Peyer's patch (tissue), 4 donors: ENCODE data around the gene TRMT2A. TPM values are rescaled to one million over a fixed set of nuclear protein-coding genes. Genes with fewer than 3 reads are reported as not detected.

ENCODE experiments used
- DNase-seq, 3 donors: peaks; one replicate each; pipeline ENCODE4 v3.0.0-alpha.2; 2017 to 2019
- H3K27ac ChIP-seq, 4 donors: fragments of 200-600 bp; sonication (generic); one replicate each; pipeline ENCODE4 v1.5.1; 2016 to 2019
- H3K27me3 ChIP-seq, 2 donors: fragments of 200-600 bp; sonication (generic); one replicate each; pipeline ENCODE4 v1.5.1; 2019
- H3K36me3 ChIP-seq, 3 donors: fragments of 200-600 bp; sonication (generic); one replicate each; pipeline ENCODE4 v1.5.1; 2016 to 2019
- H3K4me1 ChIP-seq, 4 donors: fragments of 200-600 bp; sonication (generic); one replicate each; pipeline ENCODE4 v1.5.1; 2016 to 2019
- H3K4me3 ChIP-seq, 4 donors: fragments of 200-600 bp; sonication (generic); 1 replicate in 3 of 4; 2 replicates in 1 of 4; pipeline ENCODE4 v1.5.1; 2016 to 2019; ENCODE audit warnings: mild to moderate bottlenecking in 1 of 4
- H3K9me3 ChIP-seq, 4 donors: fragments of 200-600 bp; sonication (generic); one replicate each; pipeline ENCODE4 v1.5.1; 2016 to 2019; ENCODE audit warnings: mild to moderate bottlenecking in 1 of 4
- POLR2A ChIP-seq, 2 donors: fragments of 450-650 bp; IDR thresholded peaks; one replicate each; pipeline ENCODE4 v1.5.1; 2017; ENCODE audit warnings: antibody characterized with exemption in 2 of 2, mild to moderate bottlenecking in 2 of 2, moderate library complexity in 2 of 2
- total RNA-seq, 4 donors: library from RNA; depleted of rRNA; stranded (reverse); fragments of >200 nt; gene quantifications; one replicate each; pipeline ENCODE4 v1.1.0, GENCODE V29; 2016
- TF ChIP-seq, protein P1 (sequence below), 6 experiments: fragments of 450-650 bp in 4 of 6; fragments of 200-600 bp in 2 of 6; sonication (generic) in 1 of 6; IDR thresholded peaks; one replicate each; pipeline ENCODE4 v1.5.1; 2017 to 2019; ENCODE audit warnings: antibody characterized with exemption in 6 of 6, mild to moderate bottlenecking in 3 of 6, moderate library complexity in 1 of 6

TRMT2A gene
- total RNA-seq, 4 donors from 2014 or later = 26.8 to 134 (median 86.9) TPM

DNA sequence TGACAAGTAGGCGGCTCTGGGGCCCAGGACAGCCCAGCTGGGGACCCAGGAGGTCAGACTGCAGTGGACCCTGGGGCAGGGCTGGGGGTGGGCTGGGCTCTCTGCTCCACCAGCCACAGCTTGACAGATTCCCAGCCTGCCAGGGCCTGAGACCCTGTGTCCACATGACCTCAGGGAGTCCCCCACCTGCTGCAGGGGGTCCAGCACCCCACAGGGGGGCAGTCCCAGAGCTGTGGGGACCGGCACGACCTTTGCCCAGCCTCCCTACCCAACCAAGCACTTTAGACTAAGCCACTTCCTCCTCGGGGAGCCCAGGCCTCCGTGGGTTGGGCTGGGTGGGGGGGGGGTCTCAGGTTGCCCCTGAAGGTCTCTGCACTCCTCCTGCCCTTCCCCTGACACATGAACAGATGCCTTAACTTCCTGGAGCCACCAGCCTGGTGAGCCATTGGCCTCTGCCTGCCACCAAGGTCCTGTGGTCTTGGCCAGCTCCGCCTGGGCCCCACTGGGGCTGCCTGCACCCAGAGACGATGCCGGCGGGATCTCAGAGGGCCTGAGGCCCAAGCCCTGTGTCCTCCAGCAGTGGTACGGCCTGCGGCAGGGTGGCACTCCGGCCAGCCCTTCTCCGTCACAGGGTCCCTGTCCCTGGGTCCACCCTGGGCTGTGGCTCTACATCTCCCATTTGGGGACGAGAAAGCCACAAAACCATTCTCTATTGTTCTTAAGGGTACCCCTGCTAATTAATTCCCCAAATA, 30.4 kb upstream of the TRMT2A start:
- Histone ChIP-seq H3K4me1 (no peaks in the 10 kb centered on the region), H3K27ac (no peak overlapping the region), H3K27me3 (no peaks in the 10 kb centered on the region), H3K9me3 (no peaks in the 10 kb centered on the region), H3K36me3 (no peaks in the 10 kb centered on the region), H3K4me3 (no peak overlapping the region)
- DNase-seq = no peak
- TF ChIP-seq, protein P1, sequence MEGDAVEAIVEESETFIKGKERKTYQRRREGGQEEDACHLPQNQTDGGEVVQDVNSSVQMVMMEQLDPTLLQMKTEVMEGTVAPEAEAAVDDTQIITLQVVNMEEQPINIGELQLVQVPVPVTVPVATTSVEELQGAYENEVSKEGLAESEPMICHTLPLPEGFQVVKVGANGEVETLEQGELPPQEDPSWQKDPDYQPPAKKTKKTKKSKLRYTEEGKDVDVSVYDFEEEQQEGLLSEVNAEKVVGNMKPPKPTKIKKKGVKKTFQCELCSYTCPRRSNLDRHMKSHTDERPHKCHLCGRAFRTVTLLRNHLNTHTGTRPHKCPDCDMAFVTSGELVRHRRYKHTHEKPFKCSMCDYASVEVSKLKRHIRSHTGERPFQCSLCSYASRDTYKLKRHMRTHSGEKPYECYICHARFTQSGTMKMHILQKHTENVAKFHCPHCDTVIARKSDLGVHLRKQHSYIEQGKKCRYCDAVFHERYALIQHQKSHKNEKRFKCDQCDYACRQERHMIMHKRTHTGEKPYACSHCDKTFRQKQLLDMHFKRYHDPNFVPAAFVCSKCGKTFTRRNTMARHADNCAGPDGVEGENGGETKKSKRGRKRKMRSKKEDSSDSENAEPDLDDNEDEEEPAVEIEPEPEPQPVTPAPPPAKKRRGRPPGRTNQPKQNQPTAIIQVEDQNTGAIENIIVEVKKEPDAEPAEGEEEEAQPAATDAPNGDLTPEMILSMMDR (IDR thresholded peaks at IDR 0.05) = no peak
- TF ChIP-seq POLR2A (IDR thresholded peaks at IDR 0.05) = no peak

DNA sequence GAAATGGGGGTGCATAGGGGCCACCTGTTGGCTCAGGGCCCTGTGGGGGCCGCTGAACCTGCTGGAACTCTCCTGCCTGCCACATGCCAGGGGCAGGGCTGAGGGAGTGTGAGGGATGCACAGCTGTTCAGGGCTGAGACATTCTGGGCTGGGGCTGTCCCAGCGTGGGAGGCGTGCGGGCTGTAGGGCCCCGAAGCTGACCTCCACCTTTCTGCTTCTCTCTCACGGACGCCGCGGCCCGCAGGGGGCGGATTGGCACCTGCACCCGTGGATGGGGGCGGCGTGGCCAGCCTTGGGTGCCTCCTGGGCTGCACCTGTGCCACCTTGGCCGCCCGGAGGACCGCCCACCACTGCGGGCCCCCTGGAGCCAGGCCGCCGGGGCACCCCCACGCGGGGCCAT, 29.8 kb upstream of the TRMT2A start:
- TF ChIP-seq, protein P1 (IDR thresholded peaks at IDR 0.05) = no peak
- TF ChIP-seq POLR2A (IDR thresholded peaks at IDR 0.05) = no peak
- DNase-seq = no peak
- no peaks in the 10 kb centered on the region for H3K9me3 ChIP-seq
- H3K4me1 ChIP-seq = no peaks in the 10 kb centered on the region
- no peaks in the 10 kb centered on the region for H3K27me3 ChIP-seq
- H3K36me3 ChIP-seq = no peaks in the 10 kb centered on the region
- H3K4me3 ChIP-seq = no peak overlapping the region
- no peak overlapping the region for H3K27ac ChIP-seq

DNA sequence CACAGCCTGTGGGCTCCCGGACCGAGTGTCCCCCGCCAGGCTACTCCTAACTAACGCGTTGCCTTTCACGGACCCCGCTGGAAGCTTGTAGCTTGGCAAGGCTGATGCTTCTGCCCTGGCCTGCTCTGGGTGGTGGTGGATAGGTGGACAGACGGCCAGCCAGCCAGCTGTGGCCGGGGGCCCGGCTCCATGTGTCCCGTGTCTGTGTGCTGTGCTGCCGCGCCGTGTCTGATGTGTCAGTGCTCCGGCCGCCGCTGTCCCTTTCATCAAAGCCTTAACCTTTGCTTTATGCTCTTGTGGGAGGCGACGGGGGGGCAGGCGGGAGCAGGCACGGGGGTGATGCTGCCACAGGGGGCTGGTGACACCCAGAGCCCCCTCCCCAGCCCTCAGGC, 28.8 kb upstream of the TRMT2A start:
- DNase-seq = no peak
- Histone ChIP-seq H3K36me3 (no peaks in the 10 kb centered on the region), H3K4me1 (no peaks in the 10 kb centered on the region), H3K9me3 (no peaks in the 10 kb centered on the region), H3K27ac (no peak overlapping the region), H3K4me3 (no peak overlapping the region), H3K27me3 (no peaks in the 10 kb centered on the region)
- no peak for TF ChIP-seq POLR2A (IDR thresholded peaks at IDR 0.05)
- TF ChIP-seq, protein P1 (IDR thresholded peaks at IDR 0.05) = no peak

DNA sequence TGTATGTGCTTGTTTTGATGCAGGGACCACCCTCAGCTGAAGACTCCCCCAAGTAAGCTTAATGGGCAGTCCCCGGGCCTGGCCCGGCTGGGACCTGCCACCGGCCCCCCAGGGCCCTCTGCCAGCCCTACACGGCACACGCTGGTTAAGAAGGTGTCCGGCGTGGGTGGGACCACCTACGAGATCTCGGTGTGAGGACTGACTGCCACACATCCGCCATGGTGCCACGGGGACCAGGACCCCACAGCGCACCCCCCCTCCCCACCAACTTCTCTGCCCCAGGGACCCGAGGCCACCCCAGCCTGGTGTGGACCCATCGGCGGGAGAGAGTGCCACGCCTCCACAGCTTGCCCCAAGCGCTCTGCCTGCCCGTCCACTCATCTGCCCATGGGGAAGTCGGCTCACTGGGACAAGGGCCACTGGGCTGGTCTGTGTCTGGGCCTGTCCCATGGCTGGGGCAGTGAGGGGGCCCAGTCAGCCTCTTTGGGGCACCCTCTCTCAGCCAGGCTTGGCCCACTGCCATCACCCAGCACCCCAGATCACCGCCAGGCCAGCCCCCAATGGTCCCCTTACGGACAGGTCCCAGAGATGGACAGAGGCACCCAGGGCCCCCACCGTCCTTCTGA, 28.3 kb upstream of the TRMT2A start:
- Histone ChIP-seq H3K4me3 (no peak overlapping the region), H3K4me1 (no peaks in the 10 kb centered on the region), H3K36me3 (peaks cover 0 to under 1% (median 0%) of the 10 kb centered on the region in 3 donors), H3K27me3 (no peaks in the 10 kb centered on the region), H3K27ac (no peak overlapping the region), H3K9me3 (no peaks in the 10 kb centered on the region)
- no peak for DNase-seq
- TF ChIP-seq, protein P1 (IDR thresholded peaks at IDR 0.05) = no peak
- TF ChIP-seq POLR2A (IDR thresholded peaks at IDR 0.05) = no peak

DNA sequence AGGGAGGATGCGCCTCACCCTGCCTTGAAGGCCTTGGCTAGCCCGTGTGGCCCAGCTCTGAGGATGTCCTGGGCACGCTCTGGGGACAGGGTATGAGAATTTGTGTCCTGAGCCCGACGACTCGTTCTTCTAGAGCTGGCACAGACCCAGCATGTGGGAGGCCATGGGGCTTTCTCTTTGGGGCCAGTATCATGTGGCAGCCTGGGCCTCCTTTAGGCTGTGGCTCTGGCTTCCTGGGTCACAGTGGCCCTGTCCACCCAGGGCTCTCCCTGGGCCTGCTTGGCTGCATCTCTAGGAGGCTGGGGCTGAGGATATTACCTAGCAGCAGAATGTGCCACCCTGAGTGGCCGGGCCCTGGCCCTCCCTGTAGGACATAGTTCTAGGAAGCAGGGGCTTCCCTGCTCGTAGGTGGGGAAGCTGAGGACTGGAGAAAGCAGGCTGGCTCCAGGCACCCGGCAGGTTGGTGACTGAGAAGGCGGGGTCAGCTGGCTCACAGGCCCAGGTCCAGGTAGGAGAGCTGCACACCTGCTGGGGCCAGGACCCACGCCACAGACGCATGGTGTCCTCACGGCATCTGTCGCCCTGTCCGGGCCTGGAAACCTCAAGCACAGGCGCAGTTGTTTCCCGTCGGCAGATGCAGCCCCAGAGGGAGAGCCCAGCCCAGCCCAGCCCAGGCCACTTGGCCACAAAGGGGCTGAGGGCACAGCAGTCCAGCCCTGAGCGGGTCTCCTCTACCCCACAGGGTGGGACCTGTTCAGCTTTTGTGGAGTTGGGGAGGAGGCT, 27.0 kb upstream of the TRMT2A start:
- Histone ChIP-seq H3K9me3 (no peaks in the 10 kb centered on the region), H3K27me3 (no peaks in the 10 kb centered on the region), H3K4me3 (no peak overlapping the region), H3K27ac (no peak overlapping the region), H3K36me3 (peaks cover 0 to 8% (median 0%) of the 10 kb centered on the region in 3 donors), H3K4me1 (no peaks in the 10 kb centered on the region)
- DNase-seq = no peak
- TF ChIP-seq, protein P1 (IDR thresholded peaks at IDR 0.05) = no peak
- no peak for TF ChIP-seq POLR2A (IDR thresholded peaks at IDR 0.05)
